Fibroblast of mammary gland (primary cell): ENCODE data around the gene TERF2IP.

Experiments
- DNase-seq: peaks from one replicate; pipeline ENCODE4 v3.0.0-alpha.2; 2010; ENCODE audit warnings: low read depth
- H3K4me3 ChIP-seq: 2 replicates; pipeline ENCODE4 v1.5.1; 2011; ENCODE audit warnings: low read depth, mild to moderate bottlenecking, low read length, moderate library complexity; ENCODE audit not compliant: control insufficient read depth
- TF ChIP-seq, protein P1 (sequence below): conservative IDR thresholded peaks from 2 replicates; pipeline ENCODE4 v1.5.1; 2011; ENCODE audit warnings: low read depth, low read length, inconsistent platforms; ENCODE audit not compliant: control insufficient read depth, insufficient read depth

TERF2IP gene

GRCh38 chr16:75660321-75660720, 12.7 kb downstream of the TERF2IP start:
- H3K4me3 ChIP-seq, result no peak overlapping the region
- TF ChIP-seq, protein P1, sequence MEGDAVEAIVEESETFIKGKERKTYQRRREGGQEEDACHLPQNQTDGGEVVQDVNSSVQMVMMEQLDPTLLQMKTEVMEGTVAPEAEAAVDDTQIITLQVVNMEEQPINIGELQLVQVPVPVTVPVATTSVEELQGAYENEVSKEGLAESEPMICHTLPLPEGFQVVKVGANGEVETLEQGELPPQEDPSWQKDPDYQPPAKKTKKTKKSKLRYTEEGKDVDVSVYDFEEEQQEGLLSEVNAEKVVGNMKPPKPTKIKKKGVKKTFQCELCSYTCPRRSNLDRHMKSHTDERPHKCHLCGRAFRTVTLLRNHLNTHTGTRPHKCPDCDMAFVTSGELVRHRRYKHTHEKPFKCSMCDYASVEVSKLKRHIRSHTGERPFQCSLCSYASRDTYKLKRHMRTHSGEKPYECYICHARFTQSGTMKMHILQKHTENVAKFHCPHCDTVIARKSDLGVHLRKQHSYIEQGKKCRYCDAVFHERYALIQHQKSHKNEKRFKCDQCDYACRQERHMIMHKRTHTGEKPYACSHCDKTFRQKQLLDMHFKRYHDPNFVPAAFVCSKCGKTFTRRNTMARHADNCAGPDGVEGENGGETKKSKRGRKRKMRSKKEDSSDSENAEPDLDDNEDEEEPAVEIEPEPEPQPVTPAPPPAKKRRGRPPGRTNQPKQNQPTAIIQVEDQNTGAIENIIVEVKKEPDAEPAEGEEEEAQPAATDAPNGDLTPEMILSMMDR, result no peak
- no peak for DNase-seq

- DNase-seq, result no peak
- TF ChIP-seq, protein P1, result no peak
These were observed 13.2 kb downstream of the TERF2IP start for GRCh38 chr16:75660726-75661302.

GRCh38 chr16:75667503-75667902, 19.9 kb downstream of the TERF2IP start:
- no peak for DNase-seq
- no peak overlapping the region for H3K4me3 ChIP-seq
- TF ChIP-seq, protein P1, result no peak

More at GRCh38 chr16:75660726-75661302, 13.2 kb downstream of the TERF2IP start:
- no peak overlapping the region for H3K4me3 ChIP-seq

DNA sequence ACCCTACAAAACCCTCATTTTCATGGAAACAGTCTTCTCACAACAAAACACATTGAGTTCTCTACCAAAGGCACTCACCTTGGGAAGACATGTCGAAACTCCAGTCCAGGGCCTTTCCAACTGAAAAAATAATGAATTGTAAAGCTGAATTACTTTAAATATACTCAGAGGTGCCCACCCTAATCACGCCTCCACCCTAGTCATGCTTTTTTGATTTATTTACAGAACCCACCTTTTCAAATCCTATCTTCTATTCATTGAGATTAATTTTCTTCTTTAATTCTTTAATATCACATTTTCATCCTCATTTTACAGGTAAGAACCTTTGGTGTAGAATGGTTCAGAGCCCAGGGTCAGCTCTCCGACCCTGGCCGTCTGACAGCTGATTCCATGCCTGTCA, 29.3 kb downstream of the TERF2IP start, which contains the start of gene CPHXL2:
Gene CPHXL2 (minus strand): TSS at position 101 of the 400 bp plus-strand sequence. CDS start 10 bp downstream, at position 91.
- no peak for DNase-seq
- no peak within 1 kb of the TSS for H3K4me3 ChIP-seq
- TF ChIP-seq, protein P1, result no peak

DNA sequence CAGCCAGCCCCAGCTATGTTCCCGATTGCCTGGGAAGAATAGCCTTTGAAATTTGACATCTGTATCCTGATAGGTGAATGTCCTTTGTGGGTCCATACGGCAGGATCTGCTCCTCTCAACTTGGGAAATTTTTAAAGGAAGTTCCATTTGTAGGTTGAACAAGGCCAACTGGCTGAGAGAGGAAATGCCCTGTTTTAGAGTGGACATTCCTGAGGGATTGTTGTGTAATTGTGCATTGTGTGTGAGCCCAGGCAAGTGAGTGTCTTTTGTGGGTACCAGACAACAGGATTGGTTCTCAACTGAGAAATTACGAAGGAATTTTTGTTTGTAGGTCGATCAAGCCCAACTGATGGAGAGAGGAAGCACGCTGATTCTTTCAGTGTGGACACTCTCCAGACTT, 31.8 kb downstream of the TERF2IP start:
- no peak overlapping the region for H3K4me3 ChIP-seq
- TF ChIP-seq, protein P1, result no peak
- no peak for DNase-seq

DNA sequence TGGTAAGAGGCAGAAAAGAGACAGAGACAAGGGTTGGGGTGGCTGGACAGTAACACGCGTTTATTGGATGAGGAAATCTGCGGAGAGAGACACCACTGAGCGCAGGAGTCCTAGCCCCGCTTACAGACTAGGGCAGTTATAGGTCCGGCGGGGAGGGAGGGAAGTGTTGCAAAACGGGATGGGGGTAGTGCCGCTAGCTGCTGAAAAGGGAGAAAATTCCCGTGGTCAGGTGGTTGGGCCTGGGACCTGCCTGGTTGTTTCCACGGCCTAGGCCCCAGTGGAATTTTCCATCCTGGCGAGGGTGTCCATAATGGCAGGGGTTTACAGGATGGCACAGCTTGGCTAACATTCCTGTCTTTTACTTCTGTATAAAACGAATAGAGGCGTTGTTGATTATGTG, 34.7 kb downstream of the TERF2IP start:
- TF ChIP-seq, protein P1, result no peak
- H3K4me3 ChIP-seq, result no peak overlapping the region
- no peak for DNase-seq
